K562 (cell line): Measurements from ENCODE around the gene FIBP. TPM values are rescaled to one million over a fixed set of nuclear protein-coding genes. Genes with fewer than 3 reads are reported as not detected.

Experiments
- ATAC-seq: fragments of 200-7000 bp; cut with Tn5 transposase; 3 replicates; pipeline ENCODE4 v1.9.1; 2020; ENCODE audit warnings: moderate library complexity
- BruUV-seq: library from RNA; stranded (reverse); fragments of 400-500 nt; replicated peaks from 2 replicates; lab custom pipeline; 2021; lab: Mats Ljungman, UMichigan
- CTCF ChIA-PET: fragments of 300-600 bp; formaldehyde crosslinking; extraction: SDS; loops from one replicate; lab custom pipeline; 2021; ENCODE audit warnings: low intra/inter-chr PET ratio; lab: Yijun Ruan, JAX
- POLR2A ChIA-PET: fragments of 300-600, 350-650 bp; sonication (Branson Sonifier 250); formaldehyde crosslinking; extraction: SDS; loops from one replicate; lab custom pipeline; 2021; ENCODE audit warnings: antibody characterized with exemption, inconsistent platforms; lab: Yijun Ruan, JAX
- DNase-seq, 4 experiments: peaks; one replicate each; pipeline versions ENCODE4 v3.0.0 to v3.0.0-alpha.2; 2011 to 2018; ENCODE audit warnings: low spot score in 3 of 4, mixed read lengths in 3 of 4; ENCODE audit errors: extremely low read depth in 1 of 4
- FAIRE-seq: peaks from 2 replicates; lab custom pipeline; 2011; peaks lifted over from hg19 to GRCh38; lab: Jason Lieb, UNC
- H2AFZ ChIP-seq: 2 replicates; pipeline ENCODE4 v1.6.0; 2011; ENCODE audit warnings: low read depth, low read length, control low read depth, inconsistent platforms
- H3K27ac ChIP-seq: fragments of 200-600 bp; 3 replicates; pipeline ENCODE4 v1.8.0; 2011; ENCODE audit warnings: low read depth, mild to moderate bottlenecking, control low read depth, inconsistent platforms, low read length, moderate library complexity, mixed read lengths; ENCODE audit errors: extremely low read depth
- H3K27me3 ChIP-seq, 2 experiments: fragments of 300-600 bp in 1 of 2; 2 replicates in 1 of 2; 3 replicates in 1 of 2; pipeline versions ENCODE4 v1.6.0 to v1.8.0; 2011; ENCODE audit warnings: inconsistent platforms in 2 of 2, low read length in 2 of 2, mild to moderate bottlenecking in 1 of 2, mixed read lengths in 1 of 2, moderate library complexity in 1 of 2; ENCODE audit not compliant: control insufficient read depth in 2 of 2, insufficient read depth in 2 of 2
- H3K36me3 ChIP-seq: fragments of 300-600 bp; 3 replicates; pipeline ENCODE4 v1.8.0; 2011; ENCODE audit warnings: mild to moderate bottlenecking, low read length, inconsistent platforms; ENCODE audit not compliant: control insufficient read depth, insufficient read depth
- H3K4me1 ChIP-seq, 2 experiments: fragments of 200-600 bp in 1 of 2; replicated peaks in 1 of 2; 2 replicates in 1 of 2; 3 replicates in 1 of 2; pipeline versions ENCODE4 v1.5.1 to v1.8.0; 2011; ENCODE audit warnings: inconsistent platforms in 2 of 2, low read length in 2 of 2, mild to moderate bottlenecking in 1 of 2, mixed read lengths in 1 of 2, moderate library complexity in 1 of 2; ENCODE audit not compliant: control insufficient read depth in 2 of 2, insufficient read depth in 2 of 2
- H3K4me2 ChIP-seq: 2 replicates; pipeline ENCODE4 v1.6.1; 2011; ENCODE audit warnings: low read length, control low read depth, inconsistent platforms, mixed read lengths; ENCODE audit not compliant: insufficient read depth
- H3K4me3 ChIP-seq: fragments of 200-600 bp; sonication (generic), shearing (Covaris generic); 2 replicates; pipeline ENCODE4 v1.5.1; 2016; ENCODE audit warnings: control low read depth, inconsistent platforms
- H3K79me2 ChIP-seq: fragments of 200-600 bp; 3 replicates; pipeline ENCODE4 v1.8.0; 2011; ENCODE audit warnings: low read length, inconsistent platforms; ENCODE audit not compliant: control insufficient read depth, insufficient read depth
- H3K9ac ChIP-seq, 2 experiments: 2 replicates each; pipeline versions ENCODE4 v1.6.0 to v1.6.1; 2011; ENCODE audit warnings: low read depth in 2 of 2, low read length in 2 of 2, control low read depth in 1 of 2, inconsistent platforms in 1 of 2, mild to moderate bottlenecking in 1 of 2, mixed read lengths in 1 of 2; ENCODE audit not compliant: insufficient read depth in 1 of 2
- H3K9me1 ChIP-seq: one replicate; pipeline ENCODE4 v1.6.0; 2011; ENCODE audit warnings: inconsistent platforms, mild to moderate bottlenecking, low read length, moderate library complexity; ENCODE audit not compliant: control insufficient read depth, insufficient read depth
- H3K9me3 ChIP-seq: replicated peaks from 2 replicates; pipeline ENCODE4 v1.5.1; 2011; ENCODE audit warnings: low read depth, low read length, inconsistent platforms; ENCODE audit not compliant: control insufficient read depth, insufficient read depth
- H4K20me1 ChIP-seq: replicated peaks from 2 replicates; pipeline ENCODE4 v1.6.1; 2011; ENCODE audit warnings: low read length, inconsistent platforms, mixed read lengths; ENCODE audit not compliant: control insufficient read depth, insufficient read depth
- ARID4B ChIP-seq: sonication (generic); formaldehyde crosslinking; IDR thresholded peaks from 2 replicates; pipeline ENCODE4 v1.8.0; 2022; ENCODE audit warnings: mild to moderate bottlenecking, missing genetic modification reagents
- CXXC5 ChIP-seq: fragments of 250-450 bp; sonication (Bioruptor Pico); IDR thresholded peaks from 2 replicates; pipeline ENCODE4 v1.8.0; 2022; ENCODE audit warnings: inconsistent platforms, mild to moderate bottlenecking, moderate library complexity
- E2F1 ChIP-seq: sonication (generic); formaldehyde crosslinking; IDR thresholded peaks from 2 replicates; pipeline ENCODE4 v1.8.1; 2023; ENCODE audit warnings: mild to moderate bottlenecking, missing genetic modification reagents, moderate library complexity
- ETV1 ChIP-seq: fragments of 450-650 bp; conservative IDR thresholded peaks from 2 replicates; pipeline ENCODE4 v1.6.1; 2016; ENCODE audit warnings: missing genetic modification characterization, control low read depth, low read depth, missing compliant biosample characterization
- HOXB6 ChIP-seq: fragments of 250-450 bp; sonication (Bioruptor Pico); IDR thresholded peaks from 2 replicates; pipeline ENCODE4 v1.5.1; 2022; ENCODE audit warnings: mild to moderate bottlenecking, borderline replicate concordance
- POLR2B ChIP-seq: fragments of 450-650 bp; IDR thresholded peaks from 2 replicates; pipeline ENCODE4 v1.6.1; 2018; ENCODE audit warnings: low read depth; ENCODE audit not compliant: partially characterized antibody
- PRPF4 ChIP-seq: fragments of 200-400 bp; formaldehyde crosslinking; IDR thresholded peaks from one replicate; pipeline ENCODE4 v1.6.1; 2017; ENCODE audit warnings: low read length, low read depth, mild to moderate bottlenecking; ENCODE audit not compliant: insufficient read depth, poor library complexity, severe bottlenecking
- SMAD3 ChIP-seq: fragments of 450-650 bp; formaldehyde crosslinking; conservative IDR thresholded peaks from 2 replicates; pipeline ENCODE4 v1.4.0; 2020; ENCODE audit warnings: mild to moderate bottlenecking
- ZNF124 ChIP-seq: sonication (generic); formaldehyde crosslinking; IDR thresholded peaks from 2 replicates; pipeline ENCODE4 v1.8.1; 2022; ENCODE audit warnings: missing genetic modification reagents
- ZNF23 ChIP-seq: fragments of 250-450 bp; sonication (Bioruptor Pico); IDR thresholded peaks from 2 replicates; pipeline ENCODE4 v1.4.0; 2020; ENCODE audit warnings: mild to moderate bottlenecking
- ZNF740 ChIP-seq, 3 experiments: fragments of 200-800 bp in 1 of 3; sonication (Bioruptor generic) in 1 of 3; sonication (generic) in 1 of 3; formaldehyde crosslinking in 1 of 3; IDR thresholded peaks; 2 replicates each; pipeline versions ENCODE4 v1.6.1 to v1.8.0; 2016 to 2022; ENCODE audit warnings: mild to moderate bottlenecking in 2 of 3, missing compliant biosample characterization in 2 of 3, missing genetic modification characterization in 2 of 3, missing genetic modification reagents in 1 of 3
- whole genome bisulfite sequencing: fragments of 100-300 bp; shearing (Covaris generic); methylation state at CpG from one replicate; pipeline ENCODE4 v1.1.6; 2016; ENCODE audit warnings: low coverage, mixed read lengths; ENCODE audit not compliant: insufficient coverage; ENCODE audit errors: missing lambda C conversion rate; 5-methylcytosine and 5-hydroxymethylcytosine counted together
- in situ Hi-C: fragments of 300-500 bp; cut with MboI; formaldehyde crosslinking; loops from 4 replicates; pipeline ENCODE4 v1.15.0; 2018; ENCODE audit warnings: inconsistent platforms, mixed read lengths
- intact Hi-C: fragments of 100-400 bp; cut with micrococcal nuclease; formaldehyde crosslinking; loops from 2 replicates; pipeline ENCODE4 v1.14.2; 2022
- polyA plus RNA-seq, 8 experiments: library from polyadenylated mRNA; depleted of rRNA in 4 of 8; stranded (reverse) in 5 of 8; unstranded in 3 of 8; fragments of >200 nt; fragmentation: Nextera tagmentation in 2 of 8; fragmentation: Illumina TruSeq in 1 of 8; extraction: Ambion mirVana in 2 of 8; extraction: Trizol in 1 of 8; gene quantifications; 2 replicates each; pipeline versions ENCODE4 v1.2.1 to v1.2.3, GENCODE V29; 2011 to 2014; ENCODE audit warnings: inconsistent platforms in 1 of 8, missing spikeins in 1 of 8
- total RNA-seq, 7 experiments: library from RNA; depleted of rRNA in 6 of 7; stranded (reverse); fragments of >200 nt in 6 of 7; fragmentation: Illumina TruSeq in 2 of 7; extraction: Trizol in 2 of 7; gene quantifications; 2 replicates each; pipeline versions ENCODE4 v1.2.1 to v1.2.3, GENCODE V29; 2011 to 2021; ENCODE audit warnings: low replicate concordance in 1 of 7

The FIBP gene
- total and polyA plus RNA-seq, 9 of the 15 experiments (the other 6 are each of a cell fraction or from before 2014, with no cell fraction given), result 41.2 to 79.2 (median 48.6) TPM

- peak; percentile 82 for ATAC-seq
- peaks cover 42 to 72% of the 10 kb centered on the region in 2 experiments for H3K4me1 ChIP-seq
- CTCF ChIA-PET, result interaction anchor here (0.6 kb wide), 1 partner anchor 123 kb away, joined by 5 read pairs; no protein-coding TSS in a partner anchor
- BruUV-seq, result TSS peak; percentile 57
- H3K36me3 ChIP-seq, result peaks cover 46% of the 10 kb centered on the region
- H3K27ac ChIP-seq, result peak overlapping the region; percentile 100
- H3K4me2 ChIP-seq, result peak overlapping the region; percentile 99
- POLR2A ChIA-PET, result interaction anchor here (1.0 to 8.0 kb wide), 17 partner anchors 7 to 326 kb away, joined by 3 to 136 read pairs (median 7); partner anchors contain the start of genes CCDC85B, CFL1, FIBP and KAT5
- H3K27me3 ChIP-seq, result no peaks in the 10 kb centered on the region
- in situ Hi-C loops, result no loop called here
- H4K20me1 ChIP-seq, result peaks cover 15% of the 10 kb centered on the region
- intact Hi-C loops, result loop anchor here (5.0 kb wide), 1 partner anchor 42 kb away; the partner anchor contains the start of gene CFL1
- WGBS, result under 1% methylated on average over 54 of the region's 78 CpGs
- H3K4me3 ChIP-seq, result peak overlapping the region; percentile 89
- H2AFZ ChIP-seq, result peak overlapping the region; percentile 58
- no peaks in the 10 kb centered on the region for H3K9me3 ChIP-seq
- peaks cover 52% of the 10 kb centered on the region for H3K79me2 ChIP-seq
- no peak for FAIRE-seq
- DNase-seq, result peak; percentile 81 to 91 (median 86)
- no peaks in the 10 kb centered on the region for H3K9me1 ChIP-seq
- H3K9ac ChIP-seq, result peak overlapping the region; percentile 100
- TF ChIP-seq SMAD3 (peak; percentile 75; the same call in 1 of the 2 replicates), POLR2B (peak; percentile 28), ARID4B (CRISPR knock-in tag) (peak; percentile 88), PRPF4 (peak; percentile 99), HOXB6 (CRISPR knock-in tag) (no peak), CXXC5 (CRISPR knock-in tag) (peak; percentile 91), ETV1 (peak; percentile 71; the same call in 1 of the 2 replicates), ZNF124 (CRISPR knock-in tag) (peak; percentile 59; the same call in 1 of the 2 replicates), E2F1 (peak; percentile 25; the same call in 1 of the 2 replicates), ZNF23 (CRISPR knock-in tag) (no peak), ZNF740 (CRISPR knock-in tag; IDR thresholded peaks at IDR 0.05) (peak; percentile 79), ZNF740 (tag; IDR thresholded peaks at IDR 0.05) (no peak)
These were observed 11.3 kb upstream of the FIBP start for GRCh38 chr11:65899356-65900124.
